Ascending aorta (tissue), 2 donors: ENCODE measurements around the gene STK33. TPM values are rescaled to one million over a fixed set of nuclear protein-coding genes. Genes with fewer than 3 reads are reported as not detected.

Source experiments
- DNase-seq, 2 donors: peaks; one replicate each; pipeline ENCODE4 v3.0.0-alpha.2; 2019; ENCODE audit warnings: low spot score in 2 of 2
- H3K27ac ChIP-seq, 2 donors: fragments of 200-600 bp; sonication (generic); one replicate each; pipeline ENCODE4 v1.5.1; 2016 to 2017; ENCODE audit warnings: mild to moderate bottlenecking in 1 of 2
- H3K27me3 ChIP-seq: fragments of 200-600 bp; sonication (generic); one replicate; pipeline ENCODE4 v1.5.1; 2017
- H3K36me3 ChIP-seq, 2 donors: fragments of 200-600 bp; sonication (generic); one replicate each; pipeline ENCODE4 v1.5.1; 2016
- H3K4me1 ChIP-seq, 2 donors: fragments of 200-600 bp; sonication (generic); one replicate each; pipeline ENCODE4 v1.5.1; 2016 to 2017; ENCODE audit warnings: mild to moderate bottlenecking in 1 of 2
- H3K4me3 ChIP-seq, 2 donors: fragments of 200-600 bp; sonication (generic); one replicate each; pipeline ENCODE4 v1.5.1; 2016 to 2017; ENCODE audit warnings: mild to moderate bottlenecking in 1 of 2
- H3K9me3 ChIP-seq, 2 donors: fragments of 200-600 bp; sonication (generic); one replicate each; pipeline ENCODE4 v1.5.1; 2016
- CTCF ChIP-seq, 3 experiments: fragments of 200-600 bp in 2 of 3; fragments of 450-650 bp in 1 of 3; sonication (generic) in 2 of 3; IDR thresholded peaks; one replicate each; pipeline ENCODE4 v1.5.1; 2016 to 2019; ENCODE audit warnings: antibody characterized with exemption in 3 of 3, mild to moderate bottlenecking in 1 of 3, moderate library complexity in 1 of 3
- intact Hi-C: fragments of 100-400 bp; cut with DNase I; formaldehyde crosslinking; loops from one replicate; pipeline ENCODE4 v1.15.1; 2023
- total RNA-seq: library from RNA; depleted of rRNA; stranded (reverse); fragments of >200 nt; gene quantifications from one replicate; pipeline ENCODE4 v1.1.0, GENCODE V29; 2016

STK33 gene
- total RNA-seq, 1 donor from 2014 or later, result not detected

- no peaks in the 10 kb centered on the region for H3K27me3 ChIP-seq
- TF ChIP-seq CTCF (IDR thresholded peaks at IDR 0.05), result no peak
Observed at GRCh38 chr11:8531312-8531711, 62.7 kb downstream of the STK33 start.

GRCh38 chr11:8527939-8528338, 66.1 kb downstream of the STK33 start:
- Histone ChIP-seq H3K4me3 (no peak overlapping the region), H3K27me3 (no peaks in the 10 kb centered on the region), H3K27ac (no peak overlapping the region), H3K9me3 (no peaks in the 10 kb centered on the region), H3K4me1 (no peaks in the 10 kb centered on the region), H3K36me3 (no peaks in the 10 kb centered on the region)
- no peak for DNase-seq
- intact Hi-C loops, result no loop called here
- no peak for TF ChIP-seq CTCF (IDR thresholded peaks at IDR 0.05)

More at GRCh38 chr11:8531312-8531711, 62.7 kb downstream of the STK33 start:
- Histone ChIP-seq H3K36me3 (no peaks in the 10 kb centered on the region), H3K4me1 (no peaks in the 10 kb centered on the region), H3K4me3 (no peak overlapping the region), H3K27ac (no peak overlapping the region), H3K9me3 (no peaks in the 10 kb centered on the region)
- intact Hi-C loops, result no loop called here
- DNase-seq, result no peak

GRCh38 chr11:8523396-8523795, 70.6 kb downstream of the STK33 start:
- intact Hi-C loops, result no loop called here
- no peak for DNase-seq
- no peak overlapping the region for H3K27ac ChIP-seq
- H3K9me3 ChIP-seq, result no peaks in the 10 kb centered on the region
- TF ChIP-seq CTCF (IDR thresholded peaks at IDR 0.05), result no peak
- no peak overlapping the region for H3K4me3 ChIP-seq
- H3K36me3 ChIP-seq, result no peaks in the 10 kb centered on the region
- no peaks in the 10 kb centered on the region for H3K4me1 ChIP-seq
- no peaks in the 10 kb centered on the region for H3K27me3 ChIP-seq

GRCh38 chr11:8512547-8512946, 81.5 kb downstream of the STK33 start:
- Histone ChIP-seq H3K4me3 (no peak overlapping the region), H3K4me1 (no peaks in the 10 kb centered on the region), H3K9me3 (no peaks in the 10 kb centered on the region), H3K27me3 (no peaks in the 10 kb centered on the region), H3K36me3 (no peaks in the 10 kb centered on the region), H3K27ac (no peak overlapping the region)
- no peak for DNase-seq
- intact Hi-C loops, result no loop called here
- no peak for TF ChIP-seq CTCF (IDR thresholded peaks at IDR 0.05)

GRCh38 chr11:8503910-8504364, 90.1 kb downstream of the STK33 start:
- Histone ChIP-seq H3K4me1 (no peaks in the 10 kb centered on the region), H3K4me3 (no peak overlapping the region), H3K27ac (no peak overlapping the region), H3K9me3 (no peaks in the 10 kb centered on the region), H3K27me3 (no peaks in the 10 kb centered on the region), H3K36me3 (no peaks in the 10 kb centered on the region)
- DNase-seq, result no peak
- intact Hi-C loops, result no loop called here
- no peak for TF ChIP-seq CTCF (IDR thresholded peaks at IDR 0.05)

GRCh38 chr11:8501836-8502235, 92.2 kb downstream of the STK33 start:
- Histone ChIP-seq H3K4me3 (no peak overlapping the region), H3K4me1 (no peaks in the 10 kb centered on the region), H3K27ac (no peak overlapping the region), H3K9me3 (no peaks in the 10 kb centered on the region), H3K36me3 (no peaks in the 10 kb centered on the region), H3K27me3 (no peaks in the 10 kb centered on the region)
- intact Hi-C loops, result no loop called here
- no peak for DNase-seq
- no peak for TF ChIP-seq CTCF (IDR thresholded peaks at IDR 0.05)
